DOHH2 (cell line): ENCODE data around the gene SIDT1.

Source experiments
- EZH2phosphoT487 ChIP-seq: fragments of 200-600 bp; sonication (generic); IDR thresholded peaks from 2 replicates; pipeline ENCODE4 v1.6.1; 2017; ENCODE audit warnings: borderline replicate concordance, mild to moderate bottlenecking, antibody characterized with exemption, low read length, moderate library complexity, mixed read lengths
- TF ChIP-seq, protein P1 (sequence below): fragments of 200-600 bp; sonication (generic); IDR thresholded peaks from one replicate; pipeline ENCODE4 v1.5.1; 2014; ENCODE audit warnings: antibody characterized with exemption, mild to moderate bottlenecking, low read depth, low read length; ENCODE audit not compliant: poor library complexity, severe bottlenecking

- TF ChIP-seq, protein P1, sequence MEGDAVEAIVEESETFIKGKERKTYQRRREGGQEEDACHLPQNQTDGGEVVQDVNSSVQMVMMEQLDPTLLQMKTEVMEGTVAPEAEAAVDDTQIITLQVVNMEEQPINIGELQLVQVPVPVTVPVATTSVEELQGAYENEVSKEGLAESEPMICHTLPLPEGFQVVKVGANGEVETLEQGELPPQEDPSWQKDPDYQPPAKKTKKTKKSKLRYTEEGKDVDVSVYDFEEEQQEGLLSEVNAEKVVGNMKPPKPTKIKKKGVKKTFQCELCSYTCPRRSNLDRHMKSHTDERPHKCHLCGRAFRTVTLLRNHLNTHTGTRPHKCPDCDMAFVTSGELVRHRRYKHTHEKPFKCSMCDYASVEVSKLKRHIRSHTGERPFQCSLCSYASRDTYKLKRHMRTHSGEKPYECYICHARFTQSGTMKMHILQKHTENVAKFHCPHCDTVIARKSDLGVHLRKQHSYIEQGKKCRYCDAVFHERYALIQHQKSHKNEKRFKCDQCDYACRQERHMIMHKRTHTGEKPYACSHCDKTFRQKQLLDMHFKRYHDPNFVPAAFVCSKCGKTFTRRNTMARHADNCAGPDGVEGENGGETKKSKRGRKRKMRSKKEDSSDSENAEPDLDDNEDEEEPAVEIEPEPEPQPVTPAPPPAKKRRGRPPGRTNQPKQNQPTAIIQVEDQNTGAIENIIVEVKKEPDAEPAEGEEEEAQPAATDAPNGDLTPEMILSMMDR, result no peak
- no peak for TF ChIP-seq EZH2phosphoT487
Observed at GRCh38 chr3:113658107-113658506, 125.8 kb downstream of the SIDT1 start.
